Naive B cell (primary cell): ENCODE measurements around the gene CBY3. TPM values are rescaled to one million over a fixed set of nuclear protein-coding genes. Genes with fewer than 3 reads are reported as not detected.

ENCODE experiments used
- polyA plus RNA-seq, 6 donors: library from polyadenylated mRNA; unstranded; fragments of 300-500 nt; fragmentation: Illumina TruSeq; gene quantifications; one replicate each; pipeline ENCODE4 v1.2.3, GENCODE V29; 2021; ENCODE audit warnings: low read depth in 6 of 6

Gene CBY3
- polyA plus RNA-seq, 6 donors from 2014 or later = 0.39 TPM; not detected in 5

Other genes with a start within 250 kb of the CBY3 start
- gene RUFY1, start 130.5 kb downstream of the CBY3 start, polyA plus RNA-seq = 10 to 100 TPM; 12.9 to 63.5 (median 42.2) TPM
- 100 to 1,000 TPM in 4 of 6 donors, 10 to 100 TPM in 2; 21.4 to 139 (median 111) TPM for gene HNRNPH1, start 57.4 kb downstream of the CBY3 start, polyA plus RNA-seq
- gene CANX, start 17.9 kb upstream of the CBY3 start, polyA plus RNA-seq = 100 to 1,000 TPM; 170 to 216 (median 197) TPM
- 1 to 10 TPM; 2.0 to 9.5 (median 3.4) TPM for gene MAML1, start 51.8 kb upstream of the CBY3 start, polyA plus RNA-seq
- under 1 TPM in 3 of 6 donors, not detected in 3; 0.49 to 0.82 (median 0.63) TPM for gene LTC4S, start 113.0 kb upstream of the CBY3 start, polyA plus RNA-seq
- 10 to 100 TPM in 3 of 6 donors, 1 to 10 TPM in 3; 6.2 to 17.3 (median 9.5) TPM for gene MGAT4B, start 125.8 kb upstream of the CBY3 start, polyA plus RNA-seq
- gene SQSTM1, start 139.9 kb upstream of the CBY3 start, polyA plus RNA-seq = 100 to 1,000 TPM; 177 to 246 (median 194) TPM
- 10 to 100 TPM in 5 of 6 donors, 1 to 10 TPM in 1; 4.4 to 21.2 (median 16.6) TPM for gene MRNIP, start 177.8 kb upstream of the CBY3 start, polyA plus RNA-seq
- gene TBC1D9B, start 226.9 kb upstream of the CBY3 start, polyA plus RNA-seq = 10 to 100 TPM; 12.3 to 51.2 (median 21.7) TPM